HL-60 (cell line): ENCODE data around the gene SBK1.

Source experiments
- GABPA ChIP-seq: IDR thresholded peaks from 2 replicates; pipeline ENCODE4 v1.6.1; 2012; ENCODE audit warnings: low read depth
- POLR2AphosphoS5 ChIP-seq: IDR thresholded peaks from 2 replicates; pipeline ENCODE4 v1.6.1; 2012; ENCODE audit warnings: low read depth
- REST ChIP-seq: IDR thresholded peaks from 2 replicates; pipeline ENCODE4 v1.6.1; 2012; ENCODE audit warnings: low read depth; ENCODE audit not compliant: insufficient replicate concordance
- SPI1 ChIP-seq: IDR thresholded peaks from 2 replicates; pipeline ENCODE4 v1.6.1; 2012; ENCODE audit warnings: low read depth, mild to moderate bottlenecking, borderline replicate concordance
- TF ChIP-seq, protein P1 (sequence below): IDR thresholded peaks from one replicate; pipeline ENCODE4 v1.5.1; 2011; ENCODE audit warnings: low read length, control low read depth, inconsistent platforms; ENCODE audit not compliant: insufficient read depth

DNA sequence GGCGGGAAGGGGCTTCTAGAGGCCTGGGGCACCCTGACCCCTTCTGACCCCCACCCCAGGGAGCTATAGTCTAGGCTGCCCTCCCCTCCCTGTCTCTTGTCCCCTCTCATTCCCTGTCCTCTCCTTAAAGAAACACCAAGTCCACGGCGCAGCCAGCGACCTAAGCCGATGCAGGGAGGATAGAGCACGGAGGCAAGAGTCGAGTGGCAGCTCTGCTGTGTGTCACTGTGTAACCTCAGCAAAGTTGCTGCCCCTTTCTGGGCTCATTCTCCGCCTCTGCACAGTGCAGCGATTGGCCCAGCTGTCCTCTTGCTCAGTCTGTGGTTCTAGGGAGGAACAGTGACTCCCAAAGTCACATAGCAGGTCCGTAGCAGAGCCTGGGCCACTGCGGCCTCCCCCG is 36.5 kb upstream of the SBK1 start:
- TF ChIP-seq, protein P1, sequence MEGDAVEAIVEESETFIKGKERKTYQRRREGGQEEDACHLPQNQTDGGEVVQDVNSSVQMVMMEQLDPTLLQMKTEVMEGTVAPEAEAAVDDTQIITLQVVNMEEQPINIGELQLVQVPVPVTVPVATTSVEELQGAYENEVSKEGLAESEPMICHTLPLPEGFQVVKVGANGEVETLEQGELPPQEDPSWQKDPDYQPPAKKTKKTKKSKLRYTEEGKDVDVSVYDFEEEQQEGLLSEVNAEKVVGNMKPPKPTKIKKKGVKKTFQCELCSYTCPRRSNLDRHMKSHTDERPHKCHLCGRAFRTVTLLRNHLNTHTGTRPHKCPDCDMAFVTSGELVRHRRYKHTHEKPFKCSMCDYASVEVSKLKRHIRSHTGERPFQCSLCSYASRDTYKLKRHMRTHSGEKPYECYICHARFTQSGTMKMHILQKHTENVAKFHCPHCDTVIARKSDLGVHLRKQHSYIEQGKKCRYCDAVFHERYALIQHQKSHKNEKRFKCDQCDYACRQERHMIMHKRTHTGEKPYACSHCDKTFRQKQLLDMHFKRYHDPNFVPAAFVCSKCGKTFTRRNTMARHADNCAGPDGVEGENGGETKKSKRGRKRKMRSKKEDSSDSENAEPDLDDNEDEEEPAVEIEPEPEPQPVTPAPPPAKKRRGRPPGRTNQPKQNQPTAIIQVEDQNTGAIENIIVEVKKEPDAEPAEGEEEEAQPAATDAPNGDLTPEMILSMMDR = no peak
- no peak for TF ChIP-seq REST
- no peak for TF ChIP-seq POLR2AphosphoS5
- no peak for TF ChIP-seq GABPA
- no peak for TF ChIP-seq SPI1
